GM18868 (cell line): ENCODE results near the gene ZNF45.
"Not testable (repeated sequence)": the region's sequence is repeated elsewhere in the genome, so short reads cannot be mapped to it uniquely, and the experiment has no call there.

Experiments
- ATAC-seq: cut with Tn5 transposase; IDR thresholded peaks from one replicate; pipeline ENCODE4 v1.9.1; 2021; ENCODE audit warnings: mild to moderate bottlenecking, moderate library complexity; ENCODE audit not compliant: unreplicated experiment

ZNF45 gene

GRCh38 chr19:43914051-43914450, 21.0 kb downstream of the ZNF45 start:
- no peak for ATAC-seq

- no peak for ATAC-seq
Observed at GRCh38 chr19:43913383-43913782, 21.7 kb downstream of the ZNF45 start.

GRCh38 chr19:43910884-43911283, 24.2 kb downstream of the ZNF45 start:
- no peak for ATAC-seq

GRCh38 chr19:43908659-43909058, 26.4 kb downstream of the ZNF45 start:
- no peak for ATAC-seq

- ATAC-seq = no peak
Observed at GRCh38 chr19:43906774-43907173, 28.3 kb downstream of the ZNF45 start.

GRCh38 chr19:43905897-43906296, 29.2 kb downstream of the ZNF45 start:
- ATAC-seq = no peak

- ATAC-seq = no peak
Observed at GRCh38 chr19:43902399-43902798, 32.7 kb downstream of the ZNF45 start.

- peak; percentile 58 for ATAC-seq
Observed at GRCh38 chr19:43901395-43902390, 33.4 kb downstream of the ZNF45 start.

GRCh38 chr19:43895727-43896308, 39.3 kb downstream of the ZNF45 start:
- ATAC-seq = no peak

GRCh38 chr19:43883864-43884263, 51.2 kb downstream of the ZNF45 start, which contains the start of gene ZNF404:
ZNF404 (minus strand) TSS chr19:43883964.
- ATAC-seq = no peak

GRCh38 chr19:43880483-43880882, 54.6 kb downstream of the ZNF45 start:
- ATAC-seq = no peak

GRCh38 chr19:43872547-43873336, 62.3 kb downstream of the ZNF45 start:
- ATAC-seq = no peak

GRCh38 chr19:43866923-43867322, 68.2 kb downstream of the ZNF45 start:
- ATAC-seq = not testable (repeated sequence)
